ENCODE results near the gene ALOX15B.

ALOX15B gene

GRCh38 chr17:8079291-8080207, 40.7 kb downstream of the ALOX15B start:
- peak; percentile 54 to 62 for DNase-seq (ENCODE audit: low read depth in 2 of 2)

DNA sequence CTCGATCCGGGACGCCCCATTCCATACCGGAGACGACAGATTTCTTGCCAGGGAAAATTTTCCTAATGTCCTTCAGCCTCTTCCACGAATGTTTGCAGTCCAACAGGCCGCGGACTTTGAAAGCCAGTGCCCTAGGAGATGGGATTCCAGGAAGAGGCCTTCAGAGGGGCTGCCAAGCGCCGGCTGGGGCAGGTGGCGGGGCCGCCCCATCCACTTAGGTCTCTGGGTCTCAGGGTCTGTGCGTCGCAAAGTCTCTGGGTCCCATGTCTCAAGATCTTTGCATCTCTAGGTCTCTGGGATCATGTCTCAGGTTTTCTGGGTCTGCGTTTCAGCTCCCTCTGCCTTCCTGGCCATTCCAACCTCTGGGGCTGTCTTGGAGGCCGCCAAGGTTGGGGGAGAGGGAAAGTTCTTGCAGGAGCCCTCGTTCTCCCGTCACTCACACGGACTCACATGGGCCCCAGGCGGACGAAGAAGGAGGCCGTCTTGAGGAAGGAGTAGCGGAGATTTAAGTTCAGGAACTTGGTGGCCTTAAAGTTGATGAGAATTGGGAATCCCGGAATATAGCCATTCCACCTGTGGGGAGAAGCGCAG, 41.4 kb downstream of the ALOX15B start:
- no peak for DNase-seq (ENCODE audit: low read depth in 2 of 2)

- no peak for DNase-seq (ENCODE audit: low read depth in 2 of 2)
Measured at GRCh38 chr17:8080799-8081219, 42.0 kb downstream of the ALOX15B start.

DNA sequence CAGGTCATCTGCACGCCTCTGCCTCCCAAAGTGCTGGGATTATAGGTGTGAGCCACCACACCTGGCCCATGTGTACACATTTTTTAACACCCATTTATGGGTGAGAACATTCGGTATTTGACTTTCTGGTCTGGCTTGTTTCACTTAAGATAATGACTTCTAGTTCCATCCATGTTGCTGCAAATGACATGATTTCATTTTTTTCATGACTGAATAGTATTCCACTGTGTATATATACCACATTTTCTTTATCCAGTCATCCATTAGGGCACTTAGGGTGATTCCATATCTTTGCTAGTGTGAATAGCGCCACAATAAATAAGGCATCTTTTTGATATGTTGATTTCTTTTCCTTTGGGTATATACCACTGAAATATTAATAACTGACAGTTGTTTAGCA, 43.0 kb downstream of the ALOX15B start:
- no peak for DNase-seq (ENCODE audit: low read depth in 2 of 2)

GRCh38 chr17:8082292-8082691, 43.4 kb downstream of the ALOX15B start:
- no peak for DNase-seq (ENCODE audit: low read depth in 2 of 2)

DNA sequence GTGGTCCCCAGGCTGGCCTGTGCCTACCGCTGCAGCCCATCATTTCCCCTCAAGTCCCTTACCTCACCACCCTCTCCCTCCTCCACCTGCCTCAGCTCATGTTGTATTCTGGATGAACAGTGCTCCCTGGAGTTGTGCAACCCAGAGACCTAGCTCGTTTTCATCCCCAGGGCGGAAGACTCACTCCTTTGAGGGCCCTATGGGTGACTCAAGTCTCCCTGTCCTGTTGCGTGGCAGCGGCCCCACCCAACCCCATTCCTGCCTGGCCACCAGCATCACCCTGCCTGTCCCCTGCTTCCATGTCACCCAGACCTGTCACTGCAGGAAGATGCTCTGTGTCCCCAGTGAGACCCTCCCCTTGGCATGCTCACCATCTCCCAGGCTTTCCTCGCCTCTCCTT, 45.4 kb downstream of the ALOX15B start:
- no peak for DNase-seq (ENCODE audit: low read depth in 2 of 2)

- no peak for DNase-seq (ENCODE audit: low read depth in 2 of 2)
Measured at GRCh38 chr17:8087075-8087951, 48.5 kb downstream of the ALOX15B start, which contains the start of gene ALOX12B. ALOX12B (minus strand) TSS chr17:8087716; CDS start chr17:8087442, 274 bp downstream.

DNA sequence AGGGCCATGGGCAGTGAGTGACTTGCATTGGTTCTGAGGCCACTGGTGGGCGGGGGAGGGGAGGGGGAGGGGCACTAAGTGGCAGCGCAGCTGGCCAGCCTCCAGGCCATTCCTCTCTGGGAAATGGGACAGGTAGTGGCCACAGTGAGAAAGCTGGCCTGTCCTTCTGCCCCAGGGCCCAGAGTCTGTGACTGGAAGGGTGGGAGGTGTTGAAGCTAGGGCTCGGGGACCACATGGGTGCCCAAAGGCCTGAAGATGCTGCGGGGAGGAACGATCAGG, 49.0 kb downstream of the ALOX15B start:
- no peak for DNase-seq (ENCODE audit: low read depth in 2 of 2)

- no peak for DNase-seq (ENCODE audit: low read depth in 2 of 2)
Measured at GRCh38 chr17:8089728-8090127, 50.9 kb downstream of the ALOX15B start.

DNA sequence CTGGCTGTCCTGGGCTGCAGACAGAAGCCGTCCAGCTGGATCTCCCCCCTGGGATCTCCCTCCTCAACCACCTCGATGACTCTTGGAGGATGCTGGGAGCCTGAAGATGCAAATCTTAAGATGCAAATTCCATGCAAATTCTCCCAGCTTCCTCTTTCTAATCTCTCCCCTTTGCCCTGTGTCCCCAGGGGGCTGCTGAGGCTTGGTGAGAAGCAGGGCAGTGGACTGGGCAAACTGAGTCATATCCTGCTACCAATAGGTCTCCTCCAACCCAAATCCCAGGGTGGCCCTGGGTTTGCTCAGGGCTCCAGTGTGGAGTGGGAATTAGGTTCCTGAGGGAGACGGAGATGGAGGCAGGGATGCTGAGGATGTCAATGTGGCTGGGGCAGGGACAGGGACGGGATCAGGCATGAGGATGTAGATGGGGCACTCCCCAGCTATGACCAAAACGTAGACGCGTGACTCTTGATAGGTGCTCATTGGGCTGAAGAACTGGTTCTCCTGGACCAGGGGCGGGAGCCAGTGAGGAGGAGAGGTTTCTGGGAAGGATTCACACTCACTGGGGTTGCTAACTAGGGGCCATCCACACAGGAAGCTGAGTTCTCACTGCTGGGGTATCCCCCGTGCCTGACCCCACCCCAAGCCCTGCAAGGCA, 52.3 kb downstream of the ALOX15B start:
- DNase-seq (ENCODE audit: low read depth in 2 of 2): no peak

GRCh38 chr17:8095361-8095760, 56.5 kb downstream of the ALOX15B start:
- DNase-seq (ENCODE audit: low read depth in 2 of 2): no peak

GRCh38 chr17:8096541-8096940, 57.7 kb downstream of the ALOX15B start:
- DNase-seq (ENCODE audit: low read depth in 2 of 2): no peak
